ENCODE data around the gene ZDHHC14.

- TF ChIP-seq CTCF (conservative IDR thresholded peaks at IDR 0.05; ENCODE audit: low read depth, low read length) (no peak), EZH2 (IDR thresholded peaks at IDR 0.05; ENCODE audit: borderline replicate concordance, low read depth, low read length, poor library complexity, severe bottlenecking) (no peak)
These were observed 29.1 kb downstream of the ZDHHC14 start for GRCh38 chr6:157410045-157410444.

Measured in A673 (cell line).